Right atrium auricular region (tissue), 2 donors: ENCODE results near the gene CCNB3. TPM values are rescaled to one million over a fixed set of nuclear protein-coding genes. Genes with fewer than 3 reads are reported as not detected.

ENCODE experiments used
- DNase-seq: peaks from one replicate; pipeline ENCODE4 v3.0.0-alpha.2; 2019; ENCODE audit warnings: low spot score
- H3K27ac ChIP-seq, 2 donors: fragments of 200-600 bp; sonication (generic); 1 replicate in 1 of 2; 2 replicates in 1 of 2; pipeline ENCODE4 v1.5.1; 2016 to 2019
- H3K27me3 ChIP-seq, 2 donors: fragments of 200-600 bp; sonication (generic); one replicate each; pipeline versions ENCODE4 v1.5.1 to v1.6.0; 2017 to 2019
- H3K36me3 ChIP-seq: fragments of 200-600 bp; sonication (generic); one replicate; pipeline ENCODE4 v1.5.1; 2016
- H3K4me1 ChIP-seq, 2 donors: fragments of 200-600 bp; sonication (generic); one replicate each; pipeline versions ENCODE4 v1.5.1 to v1.6.0; 2017 to 2019
- H3K4me3 ChIP-seq, 2 donors: fragments of 200-600 bp; sonication (generic); 1 replicate in 1 of 2; 2 replicates in 1 of 2; pipeline ENCODE4 v1.5.1; 2017 to 2019; ENCODE audit warnings: mild to moderate bottlenecking in 1 of 2, moderate library complexity in 1 of 2
- H3K9me3 ChIP-seq, 2 donors: fragments of 200-600 bp; sonication (generic); one replicate each; pipeline ENCODE4 v1.5.1; 2019
- total RNA-seq, 2 donors: library from RNA; depleted of rRNA; stranded (reverse); fragments of >200 nt; gene quantifications; one replicate each; pipeline ENCODE4 v1.1.0, GENCODE V29; 2016
- TF ChIP-seq, protein P1 (sequence below), 2 donors: fragments of 200-600 bp; sonication (generic); IDR thresholded peaks; one replicate each; pipeline ENCODE4 v1.5.1; 2019; ENCODE audit warnings: antibody characterized with exemption in 2 of 2

The CCNB3 gene
- total RNA-seq, 2 donors from 2014 or later, result not detected

DNA sequence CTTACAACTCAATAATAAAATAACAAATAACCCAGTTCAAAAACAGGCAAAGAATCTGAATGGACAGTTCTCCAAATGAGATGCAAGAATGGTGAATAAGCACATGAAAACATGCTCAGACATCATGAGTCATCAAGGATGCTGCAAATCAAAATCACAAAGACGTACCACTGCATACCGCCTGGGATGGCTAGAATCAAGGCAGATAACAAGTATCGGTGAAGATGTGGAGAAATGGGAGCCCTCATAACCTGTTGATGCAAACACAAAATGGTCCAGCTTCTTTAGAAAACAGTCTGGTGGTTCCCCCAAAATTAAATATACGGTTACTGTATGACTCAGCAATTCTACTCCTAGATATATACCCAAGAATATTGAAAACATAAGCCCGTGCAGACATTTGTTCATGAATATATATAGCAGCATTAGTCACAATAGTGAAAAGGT is 36.3 kb upstream of the CCNB3 start:
- H3K27ac ChIP-seq, result no peak overlapping the region
- no peaks in the 10 kb centered on the region for H3K4me1 ChIP-seq
- H3K4me3 ChIP-seq, result no peak overlapping the region
- TF ChIP-seq, protein P1, sequence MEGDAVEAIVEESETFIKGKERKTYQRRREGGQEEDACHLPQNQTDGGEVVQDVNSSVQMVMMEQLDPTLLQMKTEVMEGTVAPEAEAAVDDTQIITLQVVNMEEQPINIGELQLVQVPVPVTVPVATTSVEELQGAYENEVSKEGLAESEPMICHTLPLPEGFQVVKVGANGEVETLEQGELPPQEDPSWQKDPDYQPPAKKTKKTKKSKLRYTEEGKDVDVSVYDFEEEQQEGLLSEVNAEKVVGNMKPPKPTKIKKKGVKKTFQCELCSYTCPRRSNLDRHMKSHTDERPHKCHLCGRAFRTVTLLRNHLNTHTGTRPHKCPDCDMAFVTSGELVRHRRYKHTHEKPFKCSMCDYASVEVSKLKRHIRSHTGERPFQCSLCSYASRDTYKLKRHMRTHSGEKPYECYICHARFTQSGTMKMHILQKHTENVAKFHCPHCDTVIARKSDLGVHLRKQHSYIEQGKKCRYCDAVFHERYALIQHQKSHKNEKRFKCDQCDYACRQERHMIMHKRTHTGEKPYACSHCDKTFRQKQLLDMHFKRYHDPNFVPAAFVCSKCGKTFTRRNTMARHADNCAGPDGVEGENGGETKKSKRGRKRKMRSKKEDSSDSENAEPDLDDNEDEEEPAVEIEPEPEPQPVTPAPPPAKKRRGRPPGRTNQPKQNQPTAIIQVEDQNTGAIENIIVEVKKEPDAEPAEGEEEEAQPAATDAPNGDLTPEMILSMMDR (IDR thresholded peaks at IDR 0.05), result no peak
- H3K9me3 ChIP-seq, result no peaks in the 10 kb centered on the region
- no peaks in the 10 kb centered on the region for H3K36me3 ChIP-seq
- DNase-seq, result no peak
- H3K27me3 ChIP-seq, result no peaks in the 10 kb centered on the region

DNA sequence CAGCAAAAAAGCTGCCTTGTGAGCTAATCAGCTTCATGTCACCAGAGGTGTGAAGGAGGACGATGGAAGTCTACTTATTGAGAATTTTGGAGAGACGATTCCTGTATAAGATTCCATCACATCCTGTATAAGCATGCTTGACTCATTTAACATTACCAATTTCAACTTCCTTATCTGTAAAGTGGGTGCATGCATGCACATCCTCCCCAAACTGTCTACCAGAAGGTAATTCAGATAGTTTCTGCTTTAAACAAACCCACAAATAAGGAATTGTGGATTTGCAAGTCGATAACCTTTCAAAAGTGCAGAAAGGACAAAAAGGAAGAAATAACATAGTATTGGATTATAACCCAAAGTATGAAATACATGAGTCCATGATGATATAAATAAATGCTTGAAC is 34.8 kb upstream of the CCNB3 start:
- Histone ChIP-seq H3K36me3 (no peaks in the 10 kb centered on the region), H3K9me3 (no peaks in the 10 kb centered on the region), H3K27me3 (no peaks in the 10 kb centered on the region), H3K4me1 (no peaks in the 10 kb centered on the region), H3K27ac (no peak overlapping the region), H3K4me3 (no peak overlapping the region)
- TF ChIP-seq, protein P1 (IDR thresholded peaks at IDR 0.05), result no peak
- no peak for DNase-seq

DNA sequence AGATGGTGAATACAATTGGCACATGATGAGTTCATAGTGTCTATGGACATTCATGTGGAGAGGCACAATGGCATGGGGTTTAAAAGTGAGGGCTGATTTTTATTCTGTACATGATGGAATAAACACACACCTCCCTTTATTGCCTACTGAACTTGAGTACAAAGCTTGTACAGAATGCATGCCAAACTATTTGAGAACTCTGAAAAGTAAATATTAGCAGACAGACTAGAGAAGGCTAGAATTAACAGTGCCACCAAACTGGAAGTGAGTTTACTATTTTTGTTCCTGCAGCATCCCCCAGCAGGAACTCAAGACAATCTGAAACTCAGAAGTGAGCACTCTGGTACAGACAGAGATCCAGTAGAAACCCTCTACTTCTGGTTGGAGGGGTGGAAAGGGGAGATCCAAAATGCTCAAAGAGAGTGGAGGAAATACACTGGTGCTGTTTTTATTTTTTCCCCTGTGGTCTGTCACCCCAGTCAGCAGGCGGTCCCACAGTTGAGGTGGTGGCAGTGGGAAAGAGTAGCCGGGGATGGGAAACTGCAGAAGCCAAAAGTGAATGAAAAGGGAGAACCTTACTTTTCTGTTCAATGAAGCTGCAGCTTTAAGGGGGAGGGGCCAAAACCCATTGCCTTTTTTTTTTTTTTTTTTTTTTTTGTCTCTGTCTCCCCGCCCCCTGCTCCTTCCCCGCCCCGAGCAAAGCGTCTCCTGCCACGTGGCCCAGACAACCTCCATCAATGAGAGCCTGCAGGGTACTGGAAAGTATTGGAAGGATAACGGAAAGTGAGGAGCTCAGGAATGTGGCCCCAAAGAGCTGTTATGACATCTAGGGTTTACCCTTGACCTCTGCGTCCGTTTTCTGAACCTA is 24.3 kb upstream of the CCNB3 start:
- H3K36me3 ChIP-seq, result no peaks in the 10 kb centered on the region

DNA sequence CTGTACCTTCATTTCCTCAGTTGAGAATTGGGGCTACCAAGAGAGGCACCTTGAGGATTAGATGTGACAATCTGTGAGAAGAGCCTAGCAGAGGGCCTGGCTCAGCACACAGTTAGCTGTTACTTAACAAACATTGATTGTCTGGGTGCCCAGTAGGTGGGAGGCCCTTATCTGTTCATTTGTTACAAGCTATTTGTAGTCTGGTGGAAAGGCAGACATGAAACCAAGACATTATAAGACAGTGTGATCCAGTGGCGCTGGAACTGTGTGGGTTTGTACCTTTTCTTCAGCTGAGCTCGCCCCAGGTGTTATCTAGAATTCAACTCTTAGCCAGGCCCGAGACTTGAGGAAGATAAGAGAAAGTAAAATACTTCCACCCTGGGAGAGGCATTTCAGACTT is 20.7 kb upstream of the CCNB3 start:
- Histone ChIP-seq H3K4me1 (no peaks in the 10 kb centered on the region), H3K9me3 (no peaks in the 10 kb centered on the region), H3K36me3 (no peaks in the 10 kb centered on the region), H3K27me3 (no peaks in the 10 kb centered on the region), H3K4me3 (no peak overlapping the region), H3K27ac (no peak overlapping the region)
- DNase-seq, result no peak
- TF ChIP-seq, protein P1 (IDR thresholded peaks at IDR 0.05), result no peak

More for the DNA sequence above, 24.3 kb upstream of the CCNB3 start:
- DNase-seq, result no peak
- Histone ChIP-seq H3K27ac (no peak overlapping the region), H3K27me3 (no peaks in the 10 kb centered on the region), H3K4me1 (no peaks in the 10 kb centered on the region), H3K9me3 (no peaks in the 10 kb centered on the region), H3K4me3 (no peak overlapping the region)
- TF ChIP-seq, protein P1 (IDR thresholded peaks at IDR 0.05), result no peak

DNA sequence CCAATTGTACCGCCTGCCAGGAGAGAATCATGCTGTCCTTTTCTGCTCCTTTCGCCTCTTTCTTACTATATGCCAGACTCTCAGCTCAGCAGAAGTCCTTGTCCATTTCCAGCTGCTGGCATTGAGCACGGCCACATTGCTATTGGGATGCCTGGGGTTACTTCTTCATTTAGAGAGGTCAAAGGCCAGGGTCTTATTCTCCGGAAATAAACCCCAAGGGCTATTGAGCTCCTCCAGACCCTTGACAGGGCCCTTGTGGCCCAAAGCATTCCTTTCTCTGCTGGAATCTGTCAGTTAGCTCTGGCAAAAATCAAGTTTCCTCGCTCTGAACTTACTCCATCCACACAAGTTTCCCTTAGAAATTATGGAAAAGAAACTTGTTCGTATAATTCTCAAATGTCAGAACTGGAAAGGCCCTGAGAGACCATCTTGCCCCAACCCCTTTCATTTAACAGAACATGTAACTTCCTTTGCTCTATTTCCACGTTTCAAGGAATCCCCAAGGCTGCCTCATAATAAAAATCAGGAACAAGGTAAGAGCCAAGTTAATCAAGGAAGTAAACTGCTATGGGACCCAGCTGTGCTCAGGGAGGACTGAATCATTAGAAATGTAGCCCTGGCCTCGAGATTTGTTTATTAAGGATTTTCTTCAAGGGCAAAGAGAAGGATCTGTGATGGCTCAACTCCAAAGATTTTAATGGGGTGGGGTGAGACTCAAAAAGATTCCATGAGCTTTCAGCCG is 15.5 kb upstream of the CCNB3 start:
- Histone ChIP-seq H3K4me1 (no peaks in the 10 kb centered on the region), H3K27me3 (no peaks in the 10 kb centered on the region), H3K36me3 (no peaks in the 10 kb centered on the region), H3K9me3 (no peaks in the 10 kb centered on the region), H3K27ac (no peak overlapping the region), H3K4me3 (no peak overlapping the region)
- DNase-seq, result no peak
- TF ChIP-seq, protein P1 (IDR thresholded peaks at IDR 0.05), result no peak
